HG03196 (cell line): Measurements from ENCODE around the gene ROBO1.
"Not testable (repeated sequence)": the region's sequence is repeated elsewhere in the genome, so short reads cannot be mapped to it uniquely, and the experiment has no call there.

Experiments used
- ATAC-seq: cut with Tn5 transposase; IDR thresholded peaks from one replicate; pipeline ENCODE4 v1.9.1; 2021; ENCODE audit not compliant: unreplicated experiment

ROBO1 gene

DNA sequence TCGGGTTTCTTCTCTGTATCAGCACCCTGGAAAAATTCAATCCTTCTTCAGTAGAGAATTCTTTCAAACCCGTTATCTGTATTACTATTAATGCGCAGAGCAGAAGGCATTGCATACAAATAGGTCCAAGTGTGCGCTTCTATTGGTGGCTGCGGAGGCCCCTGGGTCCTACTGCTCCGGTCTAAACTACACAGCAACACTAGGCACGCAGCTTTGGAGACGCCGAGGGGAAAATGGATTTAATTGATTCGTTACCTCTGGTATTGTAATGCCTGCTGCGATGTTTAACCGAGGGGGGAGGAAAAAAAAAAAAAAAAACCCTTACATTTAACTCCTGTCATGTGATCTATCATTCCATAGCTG, at the start of gene ROBO1:
TSS of gene ROBO1 (minus strand) at position 94 of the 363 bp plus-strand sequence.
- no peak for ATAC-seq

DNA sequence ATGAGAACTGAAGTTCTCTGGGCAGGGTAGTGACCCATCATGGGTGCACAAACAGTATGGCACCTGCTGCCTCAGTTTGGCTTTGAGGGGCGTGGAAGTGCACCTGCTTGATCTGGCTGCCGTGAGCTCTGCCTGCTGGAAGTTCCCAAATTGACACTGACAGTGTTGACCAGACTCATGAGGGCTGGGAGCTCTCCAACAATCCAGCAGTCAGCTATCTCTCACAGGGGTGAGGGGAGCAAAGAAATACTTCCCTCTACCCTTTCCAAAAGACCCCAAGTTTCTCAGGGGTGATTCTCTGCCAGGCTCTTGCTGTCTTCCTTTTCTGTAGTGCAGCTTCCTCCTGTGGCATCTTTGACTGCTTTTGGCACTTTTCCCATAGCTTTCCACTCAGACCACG, 49.4 kb upstream of the ROBO1 start:
- ATAC-seq: no peak

DNA sequence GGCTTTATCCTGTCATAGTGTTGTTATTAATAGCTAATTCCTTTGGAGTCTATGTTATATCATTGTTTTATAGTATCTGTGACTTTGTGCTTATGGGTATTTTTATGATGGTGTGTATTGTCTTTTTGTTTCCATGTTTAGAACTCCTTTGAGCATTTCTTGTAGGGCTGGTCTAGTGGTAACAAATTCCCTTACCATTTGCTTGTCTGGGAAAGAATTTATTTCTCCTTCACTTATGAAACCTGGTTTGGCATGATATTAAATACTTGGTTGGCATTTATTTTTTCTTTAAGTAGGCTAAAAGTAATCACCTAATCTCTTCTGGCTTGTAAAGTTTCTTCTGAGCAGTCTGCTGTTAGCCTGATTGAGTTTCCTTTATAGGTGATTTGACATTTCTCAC, 47.7 kb upstream of the ROBO1 start:
- no peak for ATAC-seq

DNA sequence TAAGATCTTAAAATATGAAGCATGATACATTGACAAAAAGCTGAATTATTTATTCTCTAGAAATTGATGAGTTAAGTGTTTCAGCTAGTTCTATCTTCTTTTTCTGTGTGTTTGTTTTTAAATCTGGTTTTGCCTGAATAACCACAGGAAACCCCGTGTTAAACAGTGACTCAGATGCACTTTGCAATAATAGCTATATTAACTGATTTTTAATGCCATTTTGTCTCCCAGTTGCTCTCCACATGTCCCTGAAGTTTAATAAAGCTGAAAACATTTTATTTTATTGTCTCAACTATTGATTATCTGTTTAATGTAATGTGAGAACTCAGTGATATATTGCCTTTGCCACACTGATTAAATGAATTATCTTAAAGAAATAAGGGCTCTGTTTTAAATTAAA, 42.8 kb upstream of the ROBO1 start:
- ATAC-seq: no peak

DNA sequence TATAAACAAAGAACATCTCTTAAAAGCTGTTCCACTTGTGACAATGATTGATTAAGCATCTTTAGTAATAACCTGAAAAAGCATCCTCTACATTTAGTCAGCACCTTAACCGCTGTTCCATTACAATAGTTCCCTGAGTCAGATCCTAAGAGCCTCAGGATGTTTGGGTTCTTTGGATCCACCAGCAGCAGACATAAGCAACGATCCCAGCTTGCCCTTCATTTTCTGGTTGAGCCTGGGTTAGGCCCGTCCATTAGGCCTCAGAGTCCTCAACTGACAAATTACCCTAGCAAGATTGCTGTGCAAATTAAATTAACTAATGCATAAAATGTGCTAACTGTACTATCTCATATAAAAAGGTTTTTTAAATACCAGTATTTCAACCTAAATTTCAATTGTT, 42.3 kb upstream of the ROBO1 start:
- no peak for ATAC-seq

DNA sequence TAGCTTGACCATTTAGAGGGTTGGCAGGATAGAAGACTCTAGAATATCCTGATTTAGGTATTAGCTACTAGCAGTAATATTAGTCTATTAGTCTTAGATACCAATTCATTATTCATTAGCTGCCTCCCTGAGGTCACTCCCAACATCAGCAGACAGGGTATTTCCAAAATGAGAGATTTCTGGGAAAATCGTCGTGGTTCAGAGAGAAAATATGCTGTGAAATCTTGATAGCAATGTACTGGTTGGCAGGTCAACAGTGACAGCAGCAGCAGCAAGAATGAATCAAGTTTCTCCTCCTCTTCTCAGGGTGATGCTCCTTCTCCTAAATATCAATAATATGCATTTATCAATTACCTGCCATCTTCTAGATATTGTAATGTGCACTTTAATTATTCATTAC, 41.3 kb upstream of the ROBO1 start:
- ATAC-seq: no peak

DNA sequence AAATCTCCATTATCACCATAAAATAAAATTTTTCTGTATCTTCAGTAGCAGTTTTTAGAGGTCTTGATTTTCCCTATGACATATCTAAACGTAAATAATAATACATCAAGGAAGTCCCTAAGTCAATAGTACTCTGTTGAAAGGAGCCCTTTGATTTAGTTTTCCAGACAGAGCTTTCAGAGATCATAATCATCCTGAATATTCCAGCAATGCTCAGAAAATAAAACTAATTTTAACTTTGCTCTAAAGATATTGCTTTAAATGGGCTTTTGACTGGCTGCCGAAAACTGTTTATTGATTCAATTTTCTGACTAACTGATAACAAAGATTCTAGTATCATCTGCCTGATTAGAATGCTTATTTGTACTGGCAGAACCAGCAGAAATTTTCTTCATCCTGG, 40.7 kb upstream of the ROBO1 start:
- no peak for ATAC-seq

DNA sequence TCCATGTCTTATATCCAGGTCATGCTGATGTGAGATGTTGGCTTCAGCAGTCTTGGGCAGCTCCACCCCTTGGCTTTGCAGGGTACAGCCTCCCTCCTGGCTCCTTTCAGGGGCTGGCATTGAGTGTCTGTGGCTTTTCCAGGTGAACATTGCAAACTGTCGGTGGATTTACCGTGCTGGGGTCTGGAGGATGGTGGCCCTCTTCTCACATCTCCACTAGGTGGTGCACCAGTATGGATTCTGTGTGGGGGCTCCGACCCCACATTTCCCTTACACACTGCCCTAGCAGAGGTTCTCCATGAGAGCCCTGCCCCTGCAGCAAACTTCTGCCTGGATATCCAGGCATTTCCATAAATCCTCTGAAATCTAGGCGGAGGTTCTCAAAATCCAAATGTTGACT, 22.4 kb upstream of the ROBO1 start:
- ATAC-seq: not testable (repeated sequence)

DNA sequence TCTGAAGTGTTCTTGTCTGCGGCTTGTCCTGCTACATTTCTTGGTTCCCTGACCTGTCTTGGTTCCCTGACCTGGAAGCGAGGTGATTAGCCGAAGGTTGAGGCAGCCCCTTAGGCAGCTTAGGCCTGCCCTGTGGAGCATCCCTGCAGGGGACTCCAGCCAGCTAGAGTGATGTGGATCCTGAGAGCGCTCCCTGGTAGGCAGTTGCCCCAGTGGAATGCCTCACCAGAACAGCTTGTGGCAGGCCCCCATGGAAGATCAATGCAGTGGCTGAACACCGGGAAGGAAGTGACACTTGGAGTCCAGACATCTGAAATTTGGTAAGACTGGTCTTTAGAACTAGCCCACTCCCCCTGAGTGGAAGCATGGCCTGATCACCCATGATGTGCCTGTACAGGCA, 5.5 kb upstream of the ROBO1 start:
- no peak for ATAC-seq

DNA sequence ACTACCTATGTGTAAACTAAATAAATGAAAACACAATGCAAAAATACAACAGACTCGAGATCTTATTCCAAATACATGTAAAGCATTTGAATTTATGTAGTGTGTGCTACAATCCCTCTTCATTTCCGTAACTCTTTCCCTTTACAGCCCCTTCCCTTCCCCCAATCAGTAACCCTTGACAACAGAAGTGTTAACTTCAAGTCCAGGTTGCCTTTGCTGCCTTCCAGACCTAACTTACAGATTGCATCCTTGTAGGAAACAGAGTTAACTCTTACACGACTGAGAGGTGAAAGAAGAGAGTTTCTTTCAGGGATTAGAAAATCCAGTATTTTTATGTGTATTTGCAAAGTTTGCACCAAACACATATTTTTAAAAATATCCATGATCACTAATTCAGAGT, 1.4 kb upstream of the ROBO1 start:
- ATAC-seq: no peak

DNA sequence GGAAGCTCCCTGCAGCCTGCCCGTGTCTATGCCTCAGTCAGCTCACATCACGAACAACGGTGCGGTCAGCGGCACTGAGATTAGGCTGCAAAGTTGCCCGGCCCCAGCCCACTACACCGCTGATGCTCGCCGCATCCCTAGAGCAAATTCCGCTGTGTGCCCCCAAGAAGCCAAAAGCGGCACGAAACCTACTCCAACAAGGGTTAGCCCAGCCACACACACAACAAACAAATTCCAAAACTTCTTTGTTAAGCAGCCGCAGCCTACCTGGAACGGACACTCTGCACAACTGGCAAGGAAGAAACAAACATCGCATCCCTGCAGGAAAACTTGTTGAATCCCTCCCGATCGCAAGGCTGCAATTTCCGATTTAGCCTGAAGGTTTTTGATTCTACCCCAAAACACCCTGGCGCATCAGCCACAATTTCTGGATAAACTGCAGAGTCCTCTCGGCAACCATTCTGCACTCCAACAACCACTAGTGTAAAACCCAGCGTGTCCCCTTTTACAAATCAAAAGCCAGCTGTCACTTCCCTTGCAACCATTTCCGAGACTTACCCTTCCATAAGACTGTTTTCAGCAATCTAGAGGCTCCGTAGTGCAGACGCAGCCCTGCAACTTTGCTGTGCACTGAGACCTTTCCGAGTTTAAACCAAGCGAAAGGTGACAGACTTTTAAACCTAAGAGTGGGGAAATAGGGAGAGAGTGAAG, 449 bp downstream of the ROBO1 start:
- ATAC-seq: no peak

DNA sequence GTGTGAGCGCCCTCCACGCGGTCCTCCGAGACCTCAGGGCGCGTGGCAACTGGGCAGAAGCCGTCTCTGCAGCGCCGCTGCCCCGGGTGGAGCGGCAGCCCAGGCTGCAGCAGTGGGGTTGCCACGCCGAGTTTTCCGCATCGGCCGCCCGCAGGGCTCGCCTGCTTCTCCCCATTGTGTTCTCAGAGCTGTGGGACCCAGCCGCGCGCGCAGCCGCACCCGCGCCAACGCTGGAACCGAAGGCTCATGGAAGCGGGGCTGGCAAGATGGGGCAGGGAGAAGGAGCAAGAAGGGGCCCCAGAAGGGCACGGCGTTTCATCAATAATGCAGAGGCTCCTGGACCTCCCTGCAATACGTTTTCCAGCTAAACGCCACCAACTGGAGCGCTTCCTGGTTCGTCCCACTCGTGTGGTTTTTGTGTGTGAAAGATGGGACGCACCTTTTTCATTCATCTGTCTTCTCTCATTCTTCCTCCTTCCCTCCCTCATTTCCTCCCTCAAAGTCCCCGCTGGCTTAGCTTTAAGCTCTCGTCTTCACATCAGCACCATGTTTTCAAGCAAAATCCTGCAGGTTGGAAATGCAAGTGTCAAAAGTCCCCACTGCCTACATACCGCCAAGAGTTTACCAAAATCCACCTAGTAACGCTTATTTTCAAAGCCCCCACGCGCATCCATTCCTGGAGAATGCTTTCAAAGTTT, 1.2 kb downstream of the ROBO1 start:
- ATAC-seq: no peak

DNA sequence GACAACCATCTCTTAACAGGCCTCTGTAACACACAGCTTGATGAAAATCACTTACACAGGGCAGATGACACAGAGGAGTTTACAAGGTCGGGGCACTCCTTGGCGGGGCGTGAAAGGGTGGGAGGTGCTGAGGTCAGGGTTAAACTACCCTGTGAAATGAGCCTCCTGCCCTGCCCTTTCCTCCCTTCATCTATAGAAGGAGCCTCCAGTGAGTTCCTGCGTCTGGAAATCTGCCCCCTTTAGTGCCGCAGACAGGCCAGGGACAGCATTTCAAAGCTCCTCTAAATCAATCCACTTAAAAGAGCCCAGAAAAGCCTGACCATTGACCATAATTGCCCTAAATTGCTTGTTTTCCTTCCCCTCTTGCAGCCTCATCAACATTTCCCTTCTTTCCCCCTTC, 1.9 kb downstream of the ROBO1 start:
- no peak for ATAC-seq

DNA sequence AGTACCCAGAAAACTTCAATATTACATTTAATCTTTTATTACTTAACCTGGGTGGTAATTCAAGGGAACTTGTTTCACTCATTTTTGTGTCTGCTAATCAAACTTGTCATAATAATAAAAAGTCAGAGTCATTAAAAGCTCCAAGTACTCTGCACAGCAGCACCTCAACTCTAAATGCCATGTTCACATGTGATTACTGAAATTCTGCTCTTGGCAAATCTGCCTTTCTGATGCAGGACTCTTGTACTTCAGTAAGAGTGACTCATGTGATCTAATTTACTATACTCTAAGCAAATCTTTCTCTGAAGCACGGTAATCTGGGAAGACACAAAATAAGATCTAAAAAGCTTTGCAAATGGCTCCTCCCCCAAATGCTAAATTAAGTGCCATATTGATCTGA, 6.4 kb downstream of the ROBO1 start:
- no peak for ATAC-seq

DNA sequence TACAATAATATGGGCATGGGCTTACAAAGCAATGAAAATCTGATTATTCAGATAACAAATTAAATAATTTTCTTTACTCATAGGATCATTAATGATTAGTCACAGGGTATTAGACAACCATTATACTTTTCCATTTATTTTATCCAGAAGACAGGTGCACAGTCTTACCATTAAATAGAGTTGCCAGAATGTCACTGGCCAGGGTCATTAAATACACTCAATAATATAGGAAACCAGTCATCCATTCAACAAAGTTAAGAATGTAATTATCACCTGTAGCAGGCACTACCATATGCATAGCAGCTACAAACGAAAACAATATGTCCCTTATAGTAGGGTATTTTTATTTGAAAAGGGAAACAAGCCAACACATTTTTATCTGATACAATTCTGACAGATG, 16.1 kb downstream of the ROBO1 start:
- no peak for ATAC-seq

DNA sequence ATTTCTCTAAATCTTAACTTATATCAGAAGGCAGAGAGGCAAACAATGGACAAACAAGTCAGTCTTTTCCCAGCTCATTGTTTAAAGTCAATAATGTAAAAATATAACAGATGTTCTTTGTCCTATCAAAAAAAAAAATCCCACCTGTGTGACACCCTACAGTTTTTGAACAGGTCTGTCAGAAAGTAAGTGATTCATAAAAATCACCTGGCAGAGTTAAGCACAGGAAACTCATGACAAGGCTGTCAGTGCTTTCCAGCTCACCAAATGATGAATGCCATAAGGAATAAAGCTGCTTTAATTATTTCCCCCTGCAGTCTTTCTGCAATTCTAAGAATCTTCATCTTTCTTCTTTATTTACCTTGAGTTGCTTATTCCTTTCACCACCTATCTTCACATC, 30.3 kb downstream of the ROBO1 start:
- ATAC-seq: no peak

DNA sequence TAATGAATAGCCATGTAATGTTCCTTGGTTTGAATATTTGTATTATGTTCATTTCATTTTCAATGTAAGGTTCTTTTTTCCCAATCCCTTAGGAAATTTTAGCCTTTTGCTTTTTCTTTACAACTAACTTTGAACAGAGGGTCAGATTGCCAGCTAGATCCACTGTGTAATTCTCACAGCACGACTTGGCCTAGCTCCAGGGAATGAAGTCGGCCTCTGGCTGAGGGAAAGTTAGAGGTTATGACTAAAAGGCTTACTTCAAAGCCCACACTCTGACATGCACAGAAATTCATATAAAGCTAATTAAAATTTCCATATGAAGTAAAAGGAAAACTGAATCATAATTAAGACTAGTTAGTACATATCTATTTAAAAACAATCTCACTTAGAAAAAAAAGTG, 38.7 kb downstream of the ROBO1 start:
- ATAC-seq: no peak

DNA sequence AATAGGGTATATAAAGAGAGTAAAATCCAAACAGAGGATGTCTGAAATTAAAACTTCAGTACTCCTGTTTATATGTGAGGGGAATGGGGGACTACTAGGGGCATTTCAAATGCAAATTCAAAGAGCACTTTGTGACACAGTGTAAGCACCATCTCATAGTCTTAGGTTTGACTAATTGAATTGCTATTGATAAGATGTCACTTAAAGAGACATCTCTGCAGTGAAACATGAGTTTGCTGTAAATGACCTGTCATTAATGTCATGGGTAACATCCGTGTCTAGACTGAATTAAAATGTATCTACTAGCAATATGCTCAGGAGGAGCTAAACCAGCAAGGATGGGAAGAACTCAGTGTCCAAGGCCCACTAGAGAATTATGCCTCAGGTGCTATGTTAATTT, 41.0 kb downstream of the ROBO1 start:
- no peak for ATAC-seq

DNA sequence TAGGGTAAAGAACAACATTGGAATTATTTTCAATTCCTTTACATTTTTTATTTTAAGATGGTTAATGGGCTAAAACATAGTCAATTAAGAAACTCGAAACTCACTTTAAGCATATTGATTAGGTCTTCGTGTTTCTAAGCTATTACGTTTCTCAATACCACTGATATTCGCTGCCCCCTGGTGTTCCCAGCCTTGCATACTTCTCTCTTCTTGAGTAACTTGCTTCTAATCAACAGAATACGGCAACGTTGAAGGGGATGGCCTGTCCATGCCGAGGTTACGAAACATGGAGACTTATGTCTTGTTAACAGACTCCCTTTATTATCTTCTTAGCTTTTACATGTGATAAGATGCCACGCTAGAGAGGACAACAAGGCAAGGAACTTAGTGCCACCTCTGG, 43.6 kb downstream of the ROBO1 start:
- no peak for ATAC-seq

DNA sequence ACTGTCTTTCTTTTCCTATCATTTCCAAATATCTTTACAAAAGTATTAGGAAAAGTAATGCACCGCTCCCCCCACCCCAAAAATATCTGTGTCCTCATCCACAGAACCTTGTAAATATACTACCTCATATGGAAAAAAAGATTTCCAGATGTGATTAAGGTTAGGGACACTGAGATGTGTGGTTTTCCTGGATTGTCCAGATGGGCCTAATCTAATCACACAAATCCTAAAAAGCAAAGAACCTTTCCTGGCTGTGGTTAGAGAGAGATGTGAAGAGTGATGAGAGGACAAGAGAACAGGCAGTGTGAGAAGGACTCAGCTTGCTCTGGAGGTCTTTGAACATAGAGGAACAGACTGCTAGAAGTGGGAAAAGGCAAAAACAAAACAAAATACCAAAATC, 77.7 kb downstream of the ROBO1 start:
- no peak for ATAC-seq

DNA sequence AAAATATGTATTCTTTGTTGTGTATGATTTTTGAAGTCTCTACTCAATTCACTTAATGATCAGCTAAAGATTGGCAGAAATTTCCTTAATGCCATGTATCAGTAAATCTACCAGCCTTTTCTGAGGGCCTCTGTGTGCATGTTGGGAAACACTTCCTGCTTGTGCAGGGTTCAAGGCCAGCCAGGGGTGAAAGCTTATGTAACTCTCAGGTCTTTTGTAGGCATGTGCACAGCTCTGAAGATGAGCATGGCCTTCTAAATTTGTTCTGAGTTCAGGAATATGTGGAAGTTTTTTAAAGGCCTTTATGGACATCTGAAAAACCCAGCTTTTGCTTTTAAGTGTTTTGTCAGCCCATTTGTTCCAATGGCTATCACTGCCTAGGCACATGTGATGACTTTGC, 82.7 kb downstream of the ROBO1 start:
- no peak for ATAC-seq

DNA sequence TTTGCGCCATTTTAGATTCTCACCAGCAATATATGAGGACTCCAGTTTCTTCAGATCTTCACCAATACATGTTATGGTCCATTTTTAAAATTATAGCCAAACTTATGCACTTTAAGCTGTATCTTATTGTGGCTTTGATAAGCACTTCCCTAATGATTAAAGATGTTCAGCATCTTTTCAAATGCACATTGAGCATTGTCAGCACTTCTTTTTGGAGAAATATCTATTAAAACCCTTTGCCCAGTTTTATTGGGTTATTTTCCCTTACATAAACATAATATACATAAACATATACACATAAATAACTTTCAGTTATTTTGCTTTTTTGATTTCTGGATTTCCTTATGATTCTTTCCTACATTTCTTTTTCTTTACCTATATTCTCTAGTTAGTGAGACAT, 83.8 kb downstream of the ROBO1 start:
- no peak for ATAC-seq

DNA sequence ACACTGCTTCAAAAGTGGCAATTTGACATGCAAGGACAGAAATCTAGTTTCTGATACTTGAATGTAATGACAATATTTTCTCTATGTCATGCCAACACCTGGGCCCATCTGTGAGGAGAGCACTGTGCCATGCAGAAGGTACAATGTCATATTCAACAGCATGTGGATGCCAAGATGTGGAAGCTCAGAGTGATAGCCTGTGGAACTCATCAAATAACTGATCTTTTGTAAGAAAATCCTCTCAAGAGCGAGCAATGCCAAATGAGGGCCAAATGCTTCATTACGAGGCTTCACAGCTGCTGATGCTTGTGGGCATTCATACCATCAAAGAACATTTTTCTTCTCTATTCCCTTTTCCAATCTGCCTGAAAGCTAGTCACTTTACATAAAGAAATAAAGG, 95.1 kb downstream of the ROBO1 start:
- ATAC-seq: no peak
